ENCODE data around the gene STK16.

Gene STK16

DNA sequence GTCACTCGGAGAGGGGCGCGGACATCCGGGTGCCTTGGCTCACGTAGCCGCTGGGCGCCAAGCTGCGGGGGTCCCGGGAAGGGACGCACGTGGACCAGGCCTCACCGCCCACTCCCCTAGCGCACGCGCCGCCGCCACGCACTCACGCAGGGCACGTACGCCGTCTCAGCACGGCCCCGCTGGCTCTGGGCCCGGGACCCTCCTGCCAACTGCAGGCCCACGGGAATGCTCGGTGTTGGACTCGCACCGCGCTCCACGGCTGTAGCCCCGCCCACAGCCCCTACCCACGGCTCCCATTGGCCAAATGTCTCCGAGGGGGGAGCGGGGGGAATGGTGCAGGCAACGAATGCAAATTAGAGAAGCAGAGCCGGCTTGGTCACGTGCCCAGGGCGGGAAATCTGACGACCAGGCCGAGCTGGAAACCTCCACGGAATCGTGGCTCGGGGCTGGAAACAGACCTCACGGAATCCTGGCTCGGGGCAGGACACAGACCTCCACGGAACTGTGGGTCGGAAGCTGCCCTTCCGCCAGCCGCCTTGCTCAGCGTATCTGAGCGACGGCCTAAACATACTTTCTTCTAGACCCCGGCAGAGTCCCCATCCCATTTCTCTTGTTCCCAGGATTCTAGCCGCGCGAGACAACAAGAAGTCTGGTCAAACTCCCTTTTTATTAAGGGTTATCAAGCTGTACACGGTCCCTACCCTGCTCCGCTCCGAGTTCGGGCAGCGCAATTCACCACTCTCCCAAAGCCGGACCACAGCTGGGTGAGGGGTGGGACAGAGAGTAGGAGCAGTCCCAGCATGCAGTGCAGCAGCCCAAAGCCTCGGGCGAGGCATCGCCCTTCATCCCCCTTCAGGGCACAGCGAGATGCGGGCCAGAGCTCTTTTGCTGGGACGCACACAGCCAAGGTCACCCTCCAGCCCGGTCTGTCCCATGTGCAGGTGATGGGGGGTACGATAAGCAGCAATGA lies 26.3 kb upstream of the STK16 start, which contains the start of gene ABCB6:
ABCB6 (minus strand) TSS at position 227 of the 970 bp plus-strand sequence. CDS start 285 bp downstream, outside the sequence.
- Histone ChIP-seq H3K27me3 (ENCODE audit: insufficient read depth, low read depth) (no peaks in the 10 kb centered on the region), H3K4me3 (IDR thresholded peaks at IDR 0.05; ENCODE audit: insufficient read depth, low read depth, low read length) (peak within 1 kb of the TSS; percentile 83), H4K20me1 (ENCODE audit: insufficient read depth) (no peaks in the 10 kb centered on the region), H3K9ac (peak within 1 kb of the TSS; percentile 85), H2AFZ (ENCODE audit: low read depth) (peak within 1 kb of the TSS; percentile 67), H3K4me2 (peak within 1 kb of the TSS; percentile 76), H3K27ac (peak within 1 kb of the TSS; percentile 75), H3K36me3 (ENCODE audit: insufficient read depth) (no peaks in the 10 kb centered on the region; the same call in 1 of the 2 replicates), H3K4me1 (ENCODE audit: low read depth, poor library complexity, severe bottlenecking) (peaks cover 14% of the 10 kb centered on the region), H3K79me2 (ENCODE audit: insufficient read depth, low read depth) (no peaks in the 10 kb centered on the region)
- TF ChIP-seq, protein P1, sequence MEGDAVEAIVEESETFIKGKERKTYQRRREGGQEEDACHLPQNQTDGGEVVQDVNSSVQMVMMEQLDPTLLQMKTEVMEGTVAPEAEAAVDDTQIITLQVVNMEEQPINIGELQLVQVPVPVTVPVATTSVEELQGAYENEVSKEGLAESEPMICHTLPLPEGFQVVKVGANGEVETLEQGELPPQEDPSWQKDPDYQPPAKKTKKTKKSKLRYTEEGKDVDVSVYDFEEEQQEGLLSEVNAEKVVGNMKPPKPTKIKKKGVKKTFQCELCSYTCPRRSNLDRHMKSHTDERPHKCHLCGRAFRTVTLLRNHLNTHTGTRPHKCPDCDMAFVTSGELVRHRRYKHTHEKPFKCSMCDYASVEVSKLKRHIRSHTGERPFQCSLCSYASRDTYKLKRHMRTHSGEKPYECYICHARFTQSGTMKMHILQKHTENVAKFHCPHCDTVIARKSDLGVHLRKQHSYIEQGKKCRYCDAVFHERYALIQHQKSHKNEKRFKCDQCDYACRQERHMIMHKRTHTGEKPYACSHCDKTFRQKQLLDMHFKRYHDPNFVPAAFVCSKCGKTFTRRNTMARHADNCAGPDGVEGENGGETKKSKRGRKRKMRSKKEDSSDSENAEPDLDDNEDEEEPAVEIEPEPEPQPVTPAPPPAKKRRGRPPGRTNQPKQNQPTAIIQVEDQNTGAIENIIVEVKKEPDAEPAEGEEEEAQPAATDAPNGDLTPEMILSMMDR (conservative IDR thresholded peaks at IDR 0.05; ENCODE audit: low read depth, low read length), result no peak

- Histone ChIP-seq H3K4me2 (no peak overlapping the region), H4K20me1 (ENCODE audit: insufficient read depth) (no peaks in the 10 kb centered on the region), H3K36me3 (ENCODE audit: insufficient read depth) (no peaks in the 10 kb centered on the region; the same call in 1 of the 2 replicates), H3K27me3 (ENCODE audit: insufficient read depth, low read depth) (no peaks in the 10 kb centered on the region), H3K79me2 (ENCODE audit: insufficient read depth, low read depth) (no peaks in the 10 kb centered on the region), H3K4me3 (IDR thresholded peaks at IDR 0.05; ENCODE audit: insufficient read depth, low read depth, low read length) (no peak overlapping the region), H3K4me1 (ENCODE audit: low read depth, poor library complexity, severe bottlenecking) (peaks cover 14% of the 10 kb centered on the region), H2AFZ (ENCODE audit: low read depth) (no peak overlapping the region), H3K27ac (no peak overlapping the region), H3K9ac (no peak overlapping the region)
- TF ChIP-seq, protein P1 (conservative IDR thresholded peaks at IDR 0.05; ENCODE audit: low read depth, low read length), result no peak
Observed at GRCh38 chr2:219219784-219220532, 25.3 kb upstream of the STK16 start.

DNA sequence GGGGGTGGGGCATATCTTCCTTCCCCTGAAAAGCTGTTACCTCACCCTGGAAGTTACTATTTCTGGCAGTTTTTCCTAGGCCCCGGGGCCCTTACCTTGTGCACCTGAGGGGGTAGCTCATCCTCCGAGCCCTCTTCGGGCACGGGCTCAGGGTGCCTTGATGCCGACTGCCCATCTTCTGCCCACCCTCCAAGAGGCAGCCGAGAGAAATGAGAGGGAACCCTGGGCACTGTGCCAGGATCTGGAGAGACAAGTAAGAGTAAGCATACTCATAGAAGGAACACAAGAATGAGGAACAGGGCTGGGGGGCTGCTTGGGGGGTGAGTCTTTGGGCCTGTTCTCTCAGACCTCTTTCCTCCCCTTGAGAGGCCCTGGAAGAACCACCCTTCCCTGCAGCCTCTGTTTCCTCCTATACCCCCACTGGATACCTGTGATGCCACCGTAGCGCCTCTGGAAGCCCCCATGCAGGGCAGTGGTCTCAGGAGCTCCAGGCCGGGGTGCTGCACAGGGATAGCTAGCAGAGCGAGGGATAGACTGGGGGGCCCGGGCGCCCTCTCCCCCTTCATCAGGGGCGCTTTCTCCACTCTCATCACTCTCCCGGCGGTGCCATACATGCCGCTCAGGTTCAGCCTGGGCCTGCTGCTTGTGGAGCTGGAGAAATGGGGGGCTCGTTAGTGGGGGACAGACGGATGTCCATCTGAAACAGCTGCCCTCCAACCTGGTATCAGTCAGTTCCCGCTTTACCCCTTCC lies 24.5 kb upstream of the STK16 start:
- no peak overlapping the region for H3K4me2 ChIP-seq

More for the DNA sequence above, 24.5 kb upstream of the STK16 start:
- H3K27ac ChIP-seq, result no peak overlapping the region
- no peaks in the 10 kb centered on the region for H3K79me2 ChIP-seq (ENCODE audit: insufficient read depth, low read depth)
- H3K4me3 ChIP-seq (IDR thresholded peaks at IDR 0.05; ENCODE audit: insufficient read depth, low read depth, low read length), result no peak overlapping the region
- peaks cover 14% of the 10 kb centered on the region for H3K4me1 ChIP-seq (ENCODE audit: low read depth, poor library complexity, severe bottlenecking)
- H3K27me3 ChIP-seq (ENCODE audit: insufficient read depth, low read depth), result no peaks in the 10 kb centered on the region
- H2AFZ ChIP-seq (ENCODE audit: low read depth), result no peak overlapping the region
- no peak overlapping the region for H3K9ac ChIP-seq
- no peaks in the 10 kb centered on the region for H4K20me1 ChIP-seq (ENCODE audit: insufficient read depth)
- TF ChIP-seq, protein P1 (conservative IDR thresholded peaks at IDR 0.05; ENCODE audit: low read depth, low read length), result no peak
- H3K36me3 ChIP-seq (ENCODE audit: insufficient read depth), result no peaks in the 10 kb centered on the region; the same call in 1 of the 2 replicates
